HG03103 (cell line): Measurements from ENCODE around the gene PRSS56.

Experiments used
- ATAC-seq: cut with Tn5 transposase; IDR thresholded peaks from one replicate; pipeline ENCODE4 v1.9.1; 2021; ENCODE audit warnings: low read depth; ENCODE audit not compliant: unreplicated experiment

Gene PRSS56

GRCh38 chr2:232519581-232520438 is at the start of gene PRSS56:
TSS of gene PRSS56 (plus strand) at chr2:232520388. CDS start at chr2:232520599, 211 bp downstream.
- no peak for ATAC-seq

- no peak for ATAC-seq
Measured at GRCh38 chr2:232473467-232473890, 46.7 kb upstream of the PRSS56 start.

GRCh38 chr2:232476045-232476444 is 44.1 kb upstream of the PRSS56 start:
- ATAC-seq, result no peak

GRCh38 chr2:232476791-232477190 is 43.4 kb upstream of the PRSS56 start:
- ATAC-seq, result no peak

GRCh38 chr2:232477751-232478510 is 42.3 kb upstream of the PRSS56 start:
- ATAC-seq, result no peak

GRCh38 chr2:232478571-232479340 is 41.4 kb upstream of the PRSS56 start:
- ATAC-seq, result no peak

GRCh38 chr2:232479341-232480200 is 40.6 kb upstream of the PRSS56 start:
- no peak for ATAC-seq

- no peak for ATAC-seq
Measured at GRCh38 chr2:232480201-232481190, 39.7 kb upstream of the PRSS56 start.

GRCh38 chr2:232481322-232482140 is 38.7 kb upstream of the PRSS56 start:
- ATAC-seq, result no peak

- no peak for ATAC-seq
Measured at GRCh38 chr2:232482301-232483238, 37.6 kb upstream of the PRSS56 start.

- no peak for ATAC-seq
Measured at GRCh38 chr2:232483311-232483922, 36.8 kb upstream of the PRSS56 start.

- ATAC-seq, result no peak
Measured at GRCh38 chr2:232483923-232484627, 36.1 kb upstream of the PRSS56 start.

GRCh38 chr2:232484628-232485347 is 35.4 kb upstream of the PRSS56 start:
- no peak for ATAC-seq

GRCh38 chr2:232485348-232485756 is 34.8 kb upstream of the PRSS56 start:
- ATAC-seq, result no peak
